ENCODE measurements around the gene MAPT.

Gene MAPT

GRCh38 chr17:46053911-46054534 lies 159.7 kb downstream of the MAPT start:
- H3K36me3 Mint-ChIP-seq (ENCODE audit: low read depth), result peaks cover 54% of the 10 kb centered on the region
- no peak overlapping the region for H3K27ac Mint-ChIP-seq
- peaks cover 15% of the 10 kb centered on the region for H3K4me1 Mint-ChIP-seq (ENCODE audit: low read depth)

GRCh38 chr17:46056800-46057304 lies 162.5 kb downstream of the MAPT start:
- H3K4me1 Mint-ChIP-seq (ENCODE audit: low read depth), result peaks cover 9% of the 10 kb centered on the region
- no peaks in the 10 kb centered on the region for H3K27me3 Mint-ChIP-seq (ENCODE audit: low read depth)
- no peak overlapping the region for H3K4me3 Mint-ChIP-seq
- peaks cover 44% of the 10 kb centered on the region for H3K36me3 Mint-ChIP-seq (ENCODE audit: low read depth)
- no peaks in the 10 kb centered on the region for H3K9me3 Mint-ChIP-seq
- no peak for DNase-seq (ENCODE audit: low spot score)
- no peak overlapping the region for H3K27ac Mint-ChIP-seq

More at GRCh38 chr17:46053911-46054534, 159.7 kb downstream of the MAPT start:
- Mint-ChIP-seq H3K27me3 (ENCODE audit: low read depth) (no peaks in the 10 kb centered on the region), H3K4me3 (no peak overlapping the region), H3K9me3 (no peaks in the 10 kb centered on the region)
- no peak for DNase-seq (ENCODE audit: low spot score)

GRCh38 chr17:46057366-46057765 lies 163.0 kb downstream of the MAPT start:
- Mint-ChIP-seq H3K4me3 (no peak overlapping the region), H3K27me3 (ENCODE audit: low read depth) (no peaks in the 10 kb centered on the region), H3K27ac (no peak overlapping the region), H3K4me1 (ENCODE audit: low read depth) (peaks cover 6% of the 10 kb centered on the region), H3K9me3 (no peaks in the 10 kb centered on the region), H3K36me3 (ENCODE audit: low read depth) (peaks cover 41% of the 10 kb centered on the region)
- no peak for DNase-seq (ENCODE audit: low spot score)

- Mint-ChIP-seq H3K4me1 (ENCODE audit: low read depth) (peaks cover 9% of the 10 kb centered on the region), H3K27ac (no peak overlapping the region), H3K36me3 (ENCODE audit: low read depth) (peaks cover 36% of the 10 kb centered on the region), H3K4me3 (no peak overlapping the region), H3K9me3 (no peaks in the 10 kb centered on the region), H3K27me3 (ENCODE audit: low read depth) (no peaks in the 10 kb centered on the region)
- DNase-seq (ENCODE audit: low spot score), result no peak
These were observed 165.1 kb downstream of the MAPT start for GRCh38 chr17:46059486-46059885.

GRCh38 chr17:46060461-46060860 lies 166.1 kb downstream of the MAPT start:
- no peak for DNase-seq (ENCODE audit: low spot score)
- H3K4me1 Mint-ChIP-seq (ENCODE audit: low read depth), result peaks cover 11% of the 10 kb centered on the region
- H3K27me3 Mint-ChIP-seq (ENCODE audit: low read depth), result no peaks in the 10 kb centered on the region
- no peak overlapping the region for H3K27ac Mint-ChIP-seq
- H3K36me3 Mint-ChIP-seq (ENCODE audit: low read depth), result peaks cover 38% of the 10 kb centered on the region
- no peaks in the 10 kb centered on the region for H3K9me3 Mint-ChIP-seq
- H3K4me3 Mint-ChIP-seq, result no peak overlapping the region

- H3K4me1 Mint-ChIP-seq (ENCODE audit: low read depth), result peaks cover 11% of the 10 kb centered on the region
- H3K9me3 Mint-ChIP-seq, result no peaks in the 10 kb centered on the region
- peaks cover 46% of the 10 kb centered on the region for H3K36me3 Mint-ChIP-seq (ENCODE audit: low read depth)
- no peaks in the 10 kb centered on the region for H3K27me3 Mint-ChIP-seq (ENCODE audit: low read depth)
- no peak overlapping the region for H3K4me3 Mint-ChIP-seq
- H3K27ac Mint-ChIP-seq, result no peak overlapping the region
- DNase-seq (ENCODE audit: low spot score), result no peak
These were observed 167.1 kb downstream of the MAPT start for GRCh38 chr17:46061435-46061834.

GRCh38 chr17:46063241-46063640 lies 168.9 kb downstream of the MAPT start:
- Mint-ChIP-seq H3K27ac (no peak overlapping the region), H3K36me3 (ENCODE audit: low read depth) (peaks cover 48% of the 10 kb centered on the region), H3K4me1 (ENCODE audit: low read depth) (peaks cover 6% of the 10 kb centered on the region), H3K9me3 (no peaks in the 10 kb centered on the region), H3K27me3 (ENCODE audit: low read depth) (no peaks in the 10 kb centered on the region), H3K4me3 (no peak overlapping the region)
- DNase-seq (ENCODE audit: low spot score), result no peak

GRCh38 chr17:46064460-46064859 lies 170.1 kb downstream of the MAPT start:
- Mint-ChIP-seq H3K27ac (peak overlapping the region; percentile 76), H3K9me3 (no peaks in the 10 kb centered on the region), H3K27me3 (ENCODE audit: low read depth) (no peaks in the 10 kb centered on the region), H3K36me3 (ENCODE audit: low read depth) (peaks cover 39% of the 10 kb centered on the region), H3K4me1 (ENCODE audit: low read depth) (peaks cover 5% of the 10 kb centered on the region), H3K4me3 (no peak overlapping the region)
- no peak for DNase-seq (ENCODE audit: low spot score)

- Mint-ChIP-seq H3K4me1 (ENCODE audit: low read depth) (peaks cover 4% of the 10 kb centered on the region), H3K9me3 (no peaks in the 10 kb centered on the region), H3K4me3 (no peak overlapping the region), H3K27me3 (ENCODE audit: low read depth) (no peaks in the 10 kb centered on the region), H3K27ac (no peak overlapping the region), H3K36me3 (ENCODE audit: low read depth) (peaks cover 17% of the 10 kb centered on the region)
- DNase-seq (ENCODE audit: low spot score), result no peak
These were observed 177.4 kb downstream of the MAPT start for GRCh38 chr17:46071796-46072195.

- Mint-ChIP-seq H3K9me3 (no peaks in the 10 kb centered on the region), H3K36me3 (ENCODE audit: low read depth) (peaks cover 10% of the 10 kb centered on the region), H3K27ac (no peak overlapping the region), H3K27me3 (ENCODE audit: low read depth) (no peaks in the 10 kb centered on the region), H3K4me3 (no peak overlapping the region), H3K4me1 (ENCODE audit: low read depth) (peaks cover 4% of the 10 kb centered on the region)
- DNase-seq (ENCODE audit: low spot score), result no peak
These were observed 178.6 kb downstream of the MAPT start for GRCh38 chr17:46072998-46073397.

GRCh38 chr17:46074540-46074939 lies 180.2 kb downstream of the MAPT start:
- no peak overlapping the region for H3K27ac Mint-ChIP-seq

More at GRCh38 chr17:46074540-46074939, 180.2 kb downstream of the MAPT start:
- H3K27me3 Mint-ChIP-seq (ENCODE audit: low read depth), result no peaks in the 10 kb centered on the region
- no peak overlapping the region for H3K4me3 Mint-ChIP-seq
- DNase-seq (ENCODE audit: low spot score), result no peak
- peaks cover 13% of the 10 kb centered on the region for H3K36me3 Mint-ChIP-seq (ENCODE audit: low read depth)
- no peaks in the 10 kb centered on the region for H3K9me3 Mint-ChIP-seq
- peaks cover 3% of the 10 kb centered on the region for H3K4me1 Mint-ChIP-seq (ENCODE audit: low read depth)

All from T-helper 2 cell treated with Interferon-gamma antibody and Interleukin-4, amounts not matched to agents 5 μg/mL and 100 μg/mL, for 36 hours (primary cell).